Measurements from ENCODE around the gene PRMT7. TPM values are rescaled to one million over a fixed set of nuclear protein-coding genes. Genes with fewer than 3 reads are reported as not detected.

Gene PRMT7
- polyA plus RNA-seq, 4 donors: 43.2 to 58.9 (median 51.4) TPM

- no peak for DNase-seq (ENCODE audit: low read depth in 4 of 4, low spot score in 3 of 4)
These were observed 49.7 kb downstream of the PRMT7 start for GRCh38 chr16:68360547-68360946.

DNA sequence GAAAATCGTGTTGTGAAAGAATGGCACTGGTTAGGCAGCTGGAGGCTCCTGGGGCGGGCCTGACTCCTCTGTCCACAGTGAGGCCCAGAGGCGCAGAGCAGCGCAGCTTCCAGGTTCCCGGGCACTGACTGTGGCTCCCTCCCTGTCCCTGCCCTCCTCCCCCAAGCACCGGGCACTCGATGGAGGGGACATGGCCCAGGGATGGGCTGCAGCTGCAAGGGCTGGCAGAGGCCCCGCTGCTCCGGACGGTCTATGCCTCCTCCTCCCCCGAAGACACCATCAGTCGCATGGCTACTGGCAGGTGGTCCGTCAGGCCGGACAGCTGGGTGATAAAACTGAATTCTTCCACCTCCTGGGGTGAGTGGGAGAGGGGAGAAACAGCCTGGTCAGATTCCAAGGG, 50.1 kb downstream of the PRMT7 start:
- DNase-seq (ENCODE audit: low read depth in 4 of 4, low spot score in 3 of 4): no peak

- no peak for DNase-seq (ENCODE audit: low read depth in 4 of 4, low spot score in 3 of 4)
These were observed 50.7 kb downstream of the PRMT7 start for GRCh38 chr16:68361485-68361884.

GRCh38 chr16:68362262-68362913, 51.6 kb downstream of the PRMT7 start:
- DNase-seq (ENCODE audit: low read depth in 4 of 4, low spot score in 3 of 4): no peak

DNA sequence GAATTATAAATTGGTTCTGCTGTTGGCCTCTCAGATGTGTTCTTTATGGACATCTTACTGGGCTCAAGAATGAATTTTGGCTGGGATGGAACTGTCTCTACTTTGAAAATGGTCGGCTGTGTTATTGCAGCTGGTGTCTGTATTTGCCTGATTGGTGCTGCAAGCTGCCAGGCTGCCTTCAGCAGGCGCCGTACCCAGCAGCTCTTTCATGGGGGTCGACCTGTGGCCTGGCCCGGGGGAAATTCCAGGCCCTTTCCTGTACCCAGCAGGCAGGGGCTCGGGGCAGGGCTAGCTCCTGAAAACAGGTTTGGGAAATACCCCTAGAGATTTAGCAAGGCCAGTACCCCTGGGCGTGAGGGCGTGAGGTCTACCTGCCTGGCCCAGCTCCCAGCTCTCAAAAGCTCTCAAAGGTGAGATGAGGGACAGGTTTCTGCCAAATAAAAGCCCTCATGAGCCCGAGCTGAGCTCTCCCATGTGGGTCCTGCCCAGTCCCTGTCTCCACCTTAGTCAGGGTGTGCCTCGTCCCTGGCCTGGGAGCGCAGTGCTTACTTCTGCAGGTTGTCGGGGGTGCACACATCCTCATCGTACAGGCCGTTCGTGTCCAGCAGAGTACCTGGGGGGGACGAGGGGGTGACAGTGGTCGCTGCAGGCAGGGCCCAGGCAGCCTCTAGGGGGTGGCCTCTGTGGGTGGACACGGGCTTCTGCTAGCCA, 52.3 kb downstream of the PRMT7 start:
- no peak for DNase-seq (ENCODE audit: low read depth in 4 of 4, low spot score in 3 of 4)

- no peak for DNase-seq (ENCODE audit: low read depth in 4 of 4, low spot score in 3 of 4)
These were observed 53.1 kb downstream of the PRMT7 start for GRCh38 chr16:68363658-68364521.

GRCh38 chr16:68364561-68364998, 53.8 kb downstream of the PRMT7 start:
- no peak for DNase-seq (ENCODE audit: low read depth in 4 of 4, low spot score in 3 of 4)

GRCh38 chr16:68365167-68365817, 54.5 kb downstream of the PRMT7 start:
- DNase-seq (ENCODE audit: low read depth in 4 of 4, low spot score in 3 of 4): no peak

DNA sequence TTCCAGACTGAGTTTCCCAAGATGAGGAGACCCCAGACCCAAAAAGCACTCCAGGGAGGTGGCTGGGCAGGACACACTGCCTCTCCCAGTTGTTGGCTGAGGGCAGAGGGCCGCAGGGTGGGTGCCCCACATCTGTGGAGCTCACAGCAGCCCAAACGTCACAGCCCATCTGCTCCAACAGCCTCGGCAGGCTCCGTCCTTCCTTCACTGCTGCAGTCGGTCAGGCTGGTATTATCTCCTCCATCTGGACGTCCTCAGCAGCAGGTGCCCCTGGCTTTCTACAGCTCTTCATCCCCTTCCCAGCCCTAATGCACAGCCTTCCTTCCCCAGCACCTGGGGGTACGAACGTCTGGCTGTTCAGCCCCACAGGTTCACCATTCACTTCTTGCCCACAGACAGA, 55.2 kb downstream of the PRMT7 start:
- no peak for DNase-seq (ENCODE audit: low read depth in 4 of 4, low spot score in 3 of 4)

DNA sequence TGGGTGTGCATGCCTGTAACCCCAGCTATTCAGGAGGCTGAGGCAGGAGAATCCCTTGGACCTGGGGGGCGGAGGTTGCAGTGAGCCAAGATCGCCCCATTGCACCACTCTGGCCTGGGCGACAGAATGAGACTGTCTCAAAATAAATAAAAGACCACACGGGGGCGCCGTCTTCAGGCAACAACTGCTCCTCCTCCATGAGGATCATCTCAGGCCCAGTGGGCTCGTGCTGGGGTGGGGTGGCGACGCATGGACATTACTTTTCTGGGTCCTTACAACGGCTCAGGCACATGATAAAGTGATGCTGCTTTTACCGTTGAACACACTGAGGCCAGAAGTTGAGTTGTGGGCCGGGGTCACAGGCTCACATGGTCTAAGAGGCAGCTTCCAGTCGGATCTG, 56.2 kb downstream of the PRMT7 start:
- DNase-seq (ENCODE audit: low read depth in 4 of 4, low spot score in 3 of 4): no peak

DNA sequence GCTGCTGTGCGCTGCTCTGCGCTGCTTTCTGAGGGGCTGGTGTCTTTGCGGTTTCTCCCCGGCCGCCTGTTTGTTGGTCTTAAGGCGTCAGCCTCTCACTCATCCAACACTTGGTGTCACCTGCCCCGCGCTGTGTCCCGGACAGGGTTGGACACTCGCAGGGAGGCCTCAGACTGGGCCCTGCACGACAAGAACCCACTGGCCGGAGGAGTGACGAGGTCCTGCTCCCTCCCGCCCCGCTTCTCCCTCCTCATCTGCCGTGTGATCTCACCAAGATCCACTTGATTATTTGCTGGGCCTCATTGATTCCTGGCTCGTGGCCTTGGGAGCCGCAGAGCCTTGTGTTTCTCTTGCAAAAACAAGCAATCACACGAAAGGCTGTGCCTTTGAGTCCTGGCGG, 56.6 kb downstream of the PRMT7 start:
- DNase-seq (ENCODE audit: low read depth in 4 of 4, low spot score in 3 of 4): no peak

DNA sequence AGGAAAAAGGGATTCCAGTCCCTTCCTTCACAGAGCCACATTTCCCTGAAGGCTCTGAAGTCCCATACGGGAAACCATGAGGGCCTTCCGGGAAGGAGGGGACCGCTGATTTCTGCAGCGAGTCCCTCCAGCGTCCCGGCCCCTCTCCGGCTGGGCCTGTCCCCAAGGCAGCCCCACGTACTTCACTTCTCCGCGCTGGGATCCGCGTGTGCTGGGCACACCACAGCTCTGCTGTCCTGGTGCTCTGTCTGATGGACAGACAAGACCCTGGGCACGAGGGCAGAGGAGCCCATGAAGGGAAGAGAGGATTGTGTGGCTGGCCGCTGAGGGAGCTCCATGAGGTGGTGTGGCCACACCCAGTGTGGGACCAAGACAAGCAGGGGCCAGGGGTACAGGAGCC, 57.1 kb downstream of the PRMT7 start:
- DNase-seq (ENCODE audit: low read depth in 4 of 4, low spot score in 3 of 4): no peak

DNA sequence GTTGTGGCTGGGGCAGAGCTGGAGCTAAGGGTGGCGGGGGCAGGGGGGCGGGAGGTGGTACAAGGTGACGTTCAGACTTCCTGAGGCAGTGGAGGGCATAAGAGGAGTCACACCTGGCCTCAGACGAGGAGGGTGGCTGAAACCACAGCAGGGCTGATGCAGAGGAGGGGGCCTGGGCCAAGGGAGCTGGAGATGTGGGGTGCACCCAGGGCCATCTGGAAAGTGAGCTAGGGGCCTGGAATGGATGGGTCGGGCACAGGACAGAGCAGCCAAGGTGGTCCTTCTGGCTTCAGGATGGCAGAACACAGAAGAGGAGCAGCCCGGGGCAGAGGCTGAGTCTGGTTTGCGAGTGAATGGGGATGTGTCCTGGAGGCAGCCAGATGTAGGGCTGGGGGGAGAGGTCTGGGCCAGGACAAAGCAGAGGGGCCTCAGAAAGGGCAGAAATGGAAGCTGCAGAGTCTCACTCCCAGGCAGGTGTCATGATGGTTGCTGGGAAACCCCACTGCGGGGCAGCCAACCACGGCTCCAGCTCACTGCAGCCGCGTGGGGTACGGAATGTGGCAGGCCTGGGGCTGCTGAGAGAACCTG, 57.6 kb downstream of the PRMT7 start:
- no peak for DNase-seq (ENCODE audit: low read depth in 4 of 4, low spot score in 3 of 4)

- DNase-seq (ENCODE audit: low read depth in 4 of 4, low spot score in 3 of 4): no peak
These were observed 58.3 kb downstream of the PRMT7 start for GRCh38 chr16:68369168-68369567.

DNA sequence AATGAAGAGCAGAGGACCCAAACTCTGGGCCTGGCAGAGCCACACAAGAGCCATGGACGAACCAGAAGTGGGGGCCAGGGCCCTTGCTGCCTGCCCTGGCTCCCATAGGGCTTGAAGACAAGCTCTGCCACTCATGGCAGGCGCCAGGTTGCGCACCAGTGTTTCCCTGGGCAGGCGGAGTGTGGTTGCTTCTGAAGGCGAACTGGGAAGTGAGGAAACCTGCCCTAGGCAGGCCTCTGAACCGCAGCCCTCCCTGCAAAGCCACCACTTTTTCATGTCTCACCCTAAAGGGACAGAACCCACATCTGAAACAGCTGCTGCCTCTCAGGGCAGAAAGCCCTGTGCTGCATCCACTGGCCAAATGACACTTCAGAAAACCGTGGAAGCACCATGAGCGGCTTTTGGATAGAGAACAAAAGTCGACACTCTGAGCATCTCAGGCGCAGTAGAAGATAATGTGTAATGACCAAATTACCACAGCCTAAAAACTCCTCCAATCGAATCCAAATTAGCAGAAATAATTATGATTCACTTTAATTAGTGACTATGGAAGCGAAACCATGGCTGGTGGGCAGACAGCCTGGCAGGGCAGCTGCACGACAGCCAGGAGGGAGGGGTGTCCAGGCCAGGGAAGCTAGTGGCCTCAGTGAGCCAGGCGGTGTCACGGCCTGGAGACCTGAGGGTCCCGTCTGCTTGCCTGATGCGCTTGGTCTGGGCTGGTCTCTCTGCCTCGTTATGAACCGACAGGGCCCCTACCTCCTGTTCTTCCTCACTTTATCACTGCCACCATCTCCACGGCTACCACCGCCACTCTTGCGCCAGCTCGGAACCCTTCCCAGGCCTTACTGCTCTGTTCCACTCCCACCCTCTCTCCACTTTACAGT, 59.1 kb downstream of the PRMT7 start:
- no peak for DNase-seq (ENCODE audit: low read depth in 4 of 4, low spot score in 3 of 4)

GRCh38 chr16:68370581-68371275, 59.9 kb downstream of the PRMT7 start:
- no peak for DNase-seq (ENCODE audit: low read depth in 4 of 4, low spot score in 3 of 4)

DNA sequence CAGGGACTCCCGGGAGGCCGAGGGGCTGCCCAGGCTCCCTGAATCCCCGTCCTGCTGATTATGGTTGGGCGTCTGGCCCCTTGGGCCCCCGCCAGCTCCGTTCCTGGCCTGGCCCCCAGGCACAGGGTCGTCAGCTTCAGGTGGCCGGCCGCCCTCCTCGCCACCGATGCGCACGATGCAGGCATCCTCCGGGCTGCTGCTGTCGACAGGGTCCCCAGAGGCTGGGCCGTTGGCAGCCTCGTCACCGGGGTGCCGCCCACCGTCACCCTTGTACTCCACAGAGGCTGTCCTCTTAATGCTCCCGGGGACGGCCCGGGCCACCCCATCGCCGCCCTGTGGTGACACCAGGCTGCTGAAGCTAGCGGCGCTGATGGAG, 60.4 kb downstream of the PRMT7 start:
- no peak for DNase-seq (ENCODE audit: low read depth in 4 of 4, low spot score in 3 of 4)

DNA sequence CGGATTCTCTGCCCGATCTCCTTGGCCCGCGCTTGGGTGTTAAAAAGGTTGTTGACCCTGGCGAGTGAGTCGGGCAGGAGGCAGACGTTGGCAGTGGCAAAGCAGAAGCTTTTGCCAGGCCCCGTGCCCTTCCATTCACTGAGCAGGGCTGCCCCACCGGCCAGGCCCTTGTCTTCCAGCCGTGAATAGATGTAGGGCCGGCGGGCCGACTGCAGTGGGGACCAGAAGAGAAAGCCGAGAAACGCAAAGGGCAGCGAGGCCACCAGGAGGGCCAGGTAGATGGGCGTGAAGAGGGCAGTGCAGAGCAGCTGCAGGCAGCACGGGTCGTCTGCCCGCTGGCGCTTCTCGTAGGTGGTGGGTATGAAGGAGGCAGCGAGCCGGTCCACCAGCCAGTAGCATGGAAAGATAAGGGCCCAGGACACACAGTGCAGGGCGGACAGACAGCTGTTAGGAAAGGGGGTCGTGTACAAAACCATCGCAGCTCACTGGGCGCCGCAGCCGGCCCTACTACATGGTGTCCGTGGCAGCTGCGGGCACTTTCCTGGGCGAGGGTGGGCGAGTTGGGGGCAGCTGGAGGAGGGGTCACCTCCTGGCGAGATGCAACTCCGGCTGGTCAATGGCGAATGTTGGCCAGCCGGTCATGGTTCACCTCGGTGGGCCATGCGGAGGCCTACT, 61.0 kb downstream of the PRMT7 start:
- DNase-seq (ENCODE audit: low read depth in 4 of 4, low spot score in 3 of 4): no peak

GRCh38 chr16:68372381-68372720, 61.5 kb downstream of the PRMT7 start:
- no peak for DNase-seq (ENCODE audit: low read depth in 4 of 4, low spot score in 3 of 4)
